GM11168 (cell line): ENCODE results near the gene CDC14A.
"Not testable (repeated sequence)": the region's sequence is repeated elsewhere in the genome, so short reads cannot be mapped to it uniquely, and the experiment has no call there.

Experiments used
- in situ Hi-C: fragments of 300-500 bp; cut with MboI; formaldehyde crosslinking; loops from one replicate; pipeline ENCODE4 v1.12.0; 2022; ENCODE audit warnings: low sequenced_read_pairs; ENCODE audit not compliant: unreplicated experiment

Gene CDC14A

DNA sequence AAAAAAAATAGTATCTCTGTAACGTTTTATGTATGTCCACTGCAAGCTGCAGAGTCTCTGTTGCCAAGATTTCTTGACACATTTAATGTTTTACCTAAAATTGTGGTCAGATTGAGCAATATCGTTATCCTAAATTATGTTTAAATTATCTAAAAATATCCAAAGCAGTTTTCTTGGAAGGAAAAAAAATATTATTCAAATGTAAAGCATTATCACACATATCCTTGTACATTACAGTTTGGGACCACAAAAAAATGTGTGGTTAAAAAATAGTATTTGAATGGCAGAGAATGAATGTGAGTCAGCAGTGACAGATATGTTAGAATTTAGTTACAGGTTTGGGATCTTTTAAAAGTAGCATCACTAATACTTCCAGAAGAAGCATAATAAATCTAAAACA is 21.2 kb upstream of the CDC14A start:
- in situ Hi-C loops = not testable (repeated sequence)

GRCh38 chr1:100332331-100332730 is 20.0 kb upstream of the CDC14A start:
- in situ Hi-C loops = no loop called here

GRCh38 chr1:100335436-100335835 is 16.9 kb upstream of the CDC14A start:
- in situ Hi-C loops = no loop called here

DNA sequence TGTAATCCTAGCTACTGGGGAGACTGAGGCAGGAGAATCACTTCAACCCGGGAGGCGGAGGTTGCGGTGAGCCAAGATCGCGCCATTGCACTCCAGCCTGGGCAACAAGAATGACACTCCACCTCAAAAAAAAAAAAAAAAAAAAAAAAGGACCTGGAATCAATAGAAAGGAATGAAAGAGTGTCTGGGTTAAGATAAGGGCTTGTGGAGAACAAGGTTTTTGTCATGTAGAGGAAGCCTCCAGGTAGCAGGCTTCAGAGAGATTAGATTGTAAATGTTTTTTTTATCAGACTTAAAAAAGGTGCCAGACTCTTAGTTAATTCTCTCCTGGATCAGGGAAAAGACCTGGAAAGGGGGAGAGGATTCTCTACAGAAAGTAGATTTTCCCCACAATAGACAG is 14.4 kb upstream of the CDC14A start:
- in situ Hi-C loops = not testable (repeated sequence)

GRCh38 chr1:100339735-100340134 is 12.6 kb upstream of the CDC14A start:
- in situ Hi-C loops = not testable (repeated sequence)

- in situ Hi-C loops = no loop called here
These were observed 11.8 kb upstream of the CDC14A start for GRCh38 chr1:100340494-100340893.

GRCh38 chr1:100342348-100342747 is 10.0 kb upstream of the CDC14A start:
- in situ Hi-C loops = no loop called here

GRCh38 chr1:100343897-100344296 is 8.4 kb upstream of the CDC14A start:
- in situ Hi-C loops = no loop called here

GRCh38 chr1:100344774-100345173 is 7.5 kb upstream of the CDC14A start:
- in situ Hi-C loops = no loop called here

- in situ Hi-C loops = no loop called here
These were observed 5.9 kb upstream of the CDC14A start for GRCh38 chr1:100346387-100346786.

- in situ Hi-C loops = no loop called here
These were observed 5.0 kb upstream of the CDC14A start for GRCh38 chr1:100347009-100347966.

GRCh38 chr1:100348549-100349144 is 3.7 kb upstream of the CDC14A start:
- in situ Hi-C loops = no loop called here

- in situ Hi-C loops = no loop called here
These were observed 3.1 kb upstream of the CDC14A start for GRCh38 chr1:100349246-100349645.

- in situ Hi-C loops = no loop called here
These were observed 1.6 kb upstream of the CDC14A start for GRCh38 chr1:100350787-100351094.

DNA sequence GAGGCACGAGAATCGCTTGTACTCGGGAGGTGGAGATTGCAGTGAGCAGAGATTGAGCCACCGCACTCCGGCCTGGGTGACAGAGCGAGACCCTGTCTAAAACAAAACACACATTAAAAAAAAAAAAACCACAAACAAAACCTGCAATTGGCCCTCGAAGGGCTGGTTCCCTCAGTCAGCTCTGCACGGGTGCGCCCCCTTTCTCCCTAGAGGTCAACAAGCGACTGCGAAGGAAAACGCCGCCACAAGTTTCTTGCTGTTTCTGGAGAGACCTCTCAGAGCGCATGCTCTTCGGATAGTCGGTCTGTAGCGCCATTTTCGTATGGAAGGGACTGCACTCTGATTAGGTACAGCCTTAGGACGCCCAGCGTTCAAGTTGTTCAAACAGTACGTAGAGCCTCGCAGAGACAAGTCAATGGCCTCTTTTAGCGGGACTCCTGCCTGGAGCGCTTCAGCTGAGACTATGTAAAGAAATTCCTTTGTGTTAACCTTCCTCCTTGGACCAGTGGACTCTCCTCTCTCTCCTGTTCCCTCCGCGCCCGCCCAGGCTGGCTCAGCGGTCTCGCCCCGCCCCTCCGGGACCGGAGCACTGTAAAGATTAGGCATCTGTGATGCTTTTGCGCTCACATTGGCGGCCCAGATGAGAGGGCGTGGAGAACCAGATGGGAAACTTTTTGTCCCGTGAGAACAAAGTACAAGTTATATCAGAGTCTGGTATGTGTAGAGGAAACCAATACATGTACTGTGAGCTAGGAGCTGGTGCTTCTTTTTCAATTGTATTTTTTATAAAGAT is 1.0 kb upstream of the CDC14A start:
- in situ Hi-C loops = no loop called here

- in situ Hi-C loops = no loop called here
These were observed 930 bp downstream of the CDC14A start for GRCh38 chr1:100353071-100353801.

- in situ Hi-C loops = no loop called here
These were observed 1.7 kb downstream of the CDC14A start for GRCh38 chr1:100353988-100354387.

DNA sequence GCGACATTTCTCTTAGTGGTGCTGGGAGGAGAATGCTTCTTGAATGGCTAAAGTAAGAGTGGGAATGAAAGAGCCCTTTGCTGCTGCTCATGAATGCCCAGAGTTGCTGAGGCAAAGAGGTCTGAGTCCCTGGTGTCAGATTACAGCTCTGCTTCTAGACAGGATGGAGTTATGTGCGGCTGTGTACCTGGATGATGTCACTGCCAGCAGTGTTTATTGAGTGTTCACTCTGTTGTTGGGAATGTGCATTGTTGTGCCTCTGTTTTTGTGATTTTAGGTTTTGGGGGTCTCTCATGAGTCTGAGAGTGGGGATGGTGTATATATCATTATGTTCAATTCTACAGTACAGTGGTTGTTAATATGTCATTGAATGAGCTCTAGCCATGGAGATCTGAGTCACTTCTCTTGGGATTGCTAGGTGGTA is 2.7 kb downstream of the CDC14A start:
- in situ Hi-C loops = no loop called here

DNA sequence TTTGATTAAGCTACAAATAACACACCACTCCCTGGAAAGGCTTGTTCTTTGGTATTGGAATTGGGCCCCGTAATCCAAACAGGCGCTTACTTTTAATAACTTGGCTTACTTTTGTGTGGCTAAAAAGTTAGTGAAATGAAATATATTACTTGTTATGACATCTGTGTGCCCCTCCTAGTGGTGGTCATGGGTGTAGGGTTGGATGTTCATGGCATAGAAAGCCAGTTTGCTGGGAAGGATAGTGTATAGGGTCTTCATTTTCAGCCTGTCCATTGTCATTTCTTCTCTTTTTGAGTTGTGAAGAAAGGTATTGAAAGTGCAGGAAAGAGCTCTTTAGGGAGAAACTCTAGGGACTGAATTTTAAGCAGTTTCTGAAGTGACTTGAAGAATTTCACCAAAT is 5.9 kb downstream of the CDC14A start:
- in situ Hi-C loops = no loop called here

DNA sequence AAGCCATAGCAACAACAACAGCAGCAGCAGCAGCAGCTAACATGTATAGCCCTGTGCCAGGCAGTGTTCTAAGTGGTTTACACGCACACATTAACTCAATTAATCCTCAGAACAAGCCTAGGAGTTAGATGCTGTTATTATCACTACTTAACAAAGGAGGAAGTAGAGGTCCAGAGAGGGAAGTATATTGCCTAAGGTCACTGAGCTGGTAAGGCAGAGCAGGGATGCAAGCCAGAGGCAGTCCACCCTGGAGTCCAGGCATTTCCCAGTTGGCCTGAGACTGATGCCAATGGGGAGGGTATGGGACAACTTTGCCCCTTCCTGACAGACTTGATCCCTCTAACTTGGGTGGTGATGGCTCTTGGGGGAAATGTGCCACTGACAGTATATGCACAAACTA is 6.8 kb downstream of the CDC14A start:
- in situ Hi-C loops = no loop called here
